ENCODE measurements around the gene OASL.

The OASL gene

GRCh38 chr12:121008347-121009098 lies 30.5 kb downstream of the OASL start:
- no peak overlapping the region for H3K27ac ChIP-seq (replicated peaks)
- DNase-seq (ENCODE audit: low read depth in 1 of 2, low spot score in 1 of 2), result no peak
- H3K4me3 ChIP-seq (replicated peaks; ENCODE audit: insufficient read depth, low read length), result no peak overlapping the region
- TF ChIP-seq GABPA (IDR thresholded peaks at IDR 0.05; ENCODE audit: low read depth) (no peak), CTCF (IDR thresholded peaks at IDR 0.05; ENCODE audit: insufficient read depth, low read length) (no peak), POLR2AphosphoS5 (IDR thresholded peaks at IDR 0.05; ENCODE audit: low read depth) (no peak), REST (IDR thresholded peaks at IDR 0.05; ENCODE audit: insufficient replicate concordance, low read depth) (no peak), SPI1 (IDR thresholded peaks at IDR 0.05; ENCODE audit: borderline replicate concordance, low read depth) (no peak)
- no peaks in the 10 kb centered on the region for H3K27me3 ChIP-seq (ENCODE audit: insufficient read depth, poor library complexity, severe bottlenecking)

GRCh38 chr12:121005346-121005815 lies 33.7 kb downstream of the OASL start:
- peak in 1 of 2 experiments; percentile 57 for DNase-seq (ENCODE audit: low read depth in 1 of 2, low spot score in 1 of 2)

GRCh38 chr12:121004253-121004815 lies 34.7 kb downstream of the OASL start:
- Histone ChIP-seq H3K27ac (replicated peaks) (no peak overlapping the region), H3K27me3 (ENCODE audit: insufficient read depth, poor library complexity, severe bottlenecking) (no peaks in the 10 kb centered on the region), H3K4me3 (replicated peaks; ENCODE audit: insufficient read depth, low read length) (no peak overlapping the region)
- TF ChIP-seq GABPA (IDR thresholded peaks at IDR 0.05; ENCODE audit: low read depth), result no peak
- no peak for TF ChIP-seq POLR2AphosphoS5 (IDR thresholded peaks at IDR 0.05; ENCODE audit: low read depth)
- TF ChIP-seq SPI1 (IDR thresholded peaks at IDR 0.05; ENCODE audit: borderline replicate concordance, low read depth), result no peak
- TF ChIP-seq REST (IDR thresholded peaks at IDR 0.05; ENCODE audit: insufficient replicate concordance, low read depth), result no peak
- no peak for TF ChIP-seq CTCF (IDR thresholded peaks at IDR 0.05; ENCODE audit: insufficient read depth, low read length)
- DNase-seq (ENCODE audit: low read depth in 1 of 2, low spot score in 1 of 2), result no peak

More at GRCh38 chr12:121005346-121005815, 33.7 kb downstream of the OASL start:
- no peaks in the 10 kb centered on the region for H3K27me3 ChIP-seq (ENCODE audit: insufficient read depth, poor library complexity, severe bottlenecking)
- TF ChIP-seq CTCF (IDR thresholded peaks at IDR 0.05; ENCODE audit: insufficient read depth, low read length) (peak; percentile 61), POLR2AphosphoS5 (IDR thresholded peaks at IDR 0.05; ENCODE audit: low read depth) (no peak)
- H3K27ac ChIP-seq (replicated peaks), result no peak overlapping the region
- no peak overlapping the region for H3K4me3 ChIP-seq (replicated peaks; ENCODE audit: insufficient read depth, low read length)
